CD4-positive, alpha-beta T cell treated with Interleukin-1 beta for 1 hour (primary cell): ENCODE data around the gene KCNK4.

Source experiments
- DNase-seq, 2 donors: peaks; one replicate each; pipeline ENCODE4 v3.0.0-alpha.2; 2020 to 2022

The KCNK4 gene

DNA sequence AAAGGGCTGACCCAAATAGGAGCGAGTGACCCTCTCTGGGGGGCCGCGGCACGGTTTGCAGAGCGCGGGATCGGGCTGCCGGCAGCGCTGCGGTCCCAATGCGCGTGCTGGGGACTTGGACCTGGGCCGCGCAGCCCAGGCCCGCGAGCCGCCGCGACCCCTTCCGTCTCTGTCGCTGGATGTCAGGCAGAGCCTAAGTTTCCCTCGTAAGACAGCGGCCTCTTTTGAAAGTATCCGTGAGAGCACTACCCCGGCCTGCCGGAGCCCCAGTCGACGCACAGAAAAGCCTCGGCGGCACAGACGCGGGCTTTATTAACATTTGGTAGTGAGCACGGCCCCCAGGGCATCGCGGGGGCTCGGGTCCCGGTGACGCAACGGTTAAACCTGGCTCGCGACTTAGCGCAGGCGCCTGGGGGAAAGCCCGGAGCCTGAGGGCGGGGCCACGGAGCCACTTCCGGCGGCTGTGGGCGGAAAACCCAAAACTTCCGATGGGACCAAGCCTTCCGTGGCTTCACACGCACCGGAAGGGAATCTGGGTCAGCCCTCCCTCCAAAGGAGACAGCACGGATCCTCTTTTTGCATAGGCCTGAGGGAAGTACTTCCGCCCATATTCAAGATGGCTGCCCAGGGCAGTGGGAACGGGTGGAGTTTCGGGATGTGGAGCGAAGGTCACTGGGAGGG is 21.4 kb upstream of the KCNK4 start:
- DNase-seq, result peak; percentile 97 to 98

GRCh38 chr11:64275031-64275800 is 15.9 kb upstream of the KCNK4 start:
- no peak for DNase-seq

- DNase-seq, result no peak
Observed at GRCh38 chr11:64275841-64276240, 15.3 kb upstream of the KCNK4 start.

DNA sequence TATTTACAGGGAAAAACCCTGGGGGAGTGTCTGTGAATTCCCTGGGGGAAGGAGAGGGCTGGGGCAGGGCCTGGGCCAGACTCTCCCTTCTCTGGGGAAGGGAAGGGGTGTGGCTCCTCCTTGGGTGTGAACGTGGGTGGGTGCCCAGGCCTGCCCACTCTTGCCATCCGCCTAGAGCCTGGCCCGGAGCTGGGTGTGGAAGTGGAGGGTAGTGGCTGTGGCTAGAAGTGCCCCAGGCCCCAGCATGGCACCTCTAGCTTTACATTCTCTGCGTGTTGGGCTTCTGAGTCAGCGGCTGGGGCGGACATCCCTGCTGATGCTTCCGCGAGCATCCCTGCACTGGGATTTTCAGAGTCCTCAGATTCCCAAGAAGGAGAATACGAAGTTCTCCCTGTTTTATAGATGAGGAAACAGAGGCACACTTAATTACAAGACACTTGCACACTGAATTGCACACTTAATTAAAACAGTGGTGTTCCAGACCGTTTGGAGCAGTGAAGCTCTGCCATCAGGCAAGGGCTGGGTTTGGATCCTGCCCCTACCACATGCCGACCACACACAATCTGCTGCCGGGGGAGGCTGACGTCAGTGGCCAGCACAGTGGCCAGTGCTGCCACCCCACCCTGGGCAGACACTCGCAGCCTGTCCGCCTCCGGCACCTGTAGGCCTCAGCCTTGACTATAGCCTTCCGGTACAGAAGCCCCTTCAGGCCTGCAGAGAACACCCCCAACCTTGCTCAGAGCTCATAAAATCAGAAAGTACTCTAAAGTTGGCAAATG is 14.3 kb upstream of the KCNK4 start:
- DNase-seq, result no peak

- no peak for DNase-seq
Observed at GRCh38 chr11:64278576-64279190, 12.4 kb upstream of the KCNK4 start.

GRCh38 chr11:64281957-64282770 is 8.9 kb upstream of the KCNK4 start:
- no peak for DNase-seq

DNA sequence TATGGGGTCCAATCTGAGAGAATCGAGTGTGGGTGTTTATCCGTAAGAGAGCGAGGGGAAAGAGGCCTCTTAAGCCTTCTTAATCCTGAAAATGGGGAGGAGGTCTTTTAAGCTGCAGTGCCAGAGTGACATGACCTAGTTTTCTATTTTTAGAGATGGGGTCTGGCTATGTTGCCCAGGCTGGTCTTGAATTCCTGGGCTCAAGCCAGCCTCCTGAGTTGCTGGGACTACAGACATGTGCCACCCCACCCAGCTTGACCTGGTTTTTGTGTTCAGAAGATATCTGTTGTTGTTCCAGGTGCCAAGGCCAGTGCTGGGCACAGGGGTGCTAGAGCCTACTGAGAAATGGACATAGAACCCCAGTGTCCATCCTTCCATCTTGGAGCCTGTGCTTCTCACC is 8.0 kb upstream of the KCNK4 start:
- DNase-seq, result no peak

- DNase-seq, result peak; percentile 95 to 96
Observed at GRCh38 chr11:64284048-64284961, 6.8 kb upstream of the KCNK4 start, which contains the start of gene BAD. Gene BAD (minus strand): TSS chr11:64284665. CDS start chr11:64284368, 297 bp downstream.

GRCh38 chr11:64284962-64285884 is 5.9 kb upstream of the KCNK4 start, which contains the start of gene GPR137:
Gene GPR137 (plus strand): TSS chr11:64285848. CDS start chr11:64286525, 677 bp downstream.
- peak; percentile 90 to 92 for DNase-seq

DNA sequence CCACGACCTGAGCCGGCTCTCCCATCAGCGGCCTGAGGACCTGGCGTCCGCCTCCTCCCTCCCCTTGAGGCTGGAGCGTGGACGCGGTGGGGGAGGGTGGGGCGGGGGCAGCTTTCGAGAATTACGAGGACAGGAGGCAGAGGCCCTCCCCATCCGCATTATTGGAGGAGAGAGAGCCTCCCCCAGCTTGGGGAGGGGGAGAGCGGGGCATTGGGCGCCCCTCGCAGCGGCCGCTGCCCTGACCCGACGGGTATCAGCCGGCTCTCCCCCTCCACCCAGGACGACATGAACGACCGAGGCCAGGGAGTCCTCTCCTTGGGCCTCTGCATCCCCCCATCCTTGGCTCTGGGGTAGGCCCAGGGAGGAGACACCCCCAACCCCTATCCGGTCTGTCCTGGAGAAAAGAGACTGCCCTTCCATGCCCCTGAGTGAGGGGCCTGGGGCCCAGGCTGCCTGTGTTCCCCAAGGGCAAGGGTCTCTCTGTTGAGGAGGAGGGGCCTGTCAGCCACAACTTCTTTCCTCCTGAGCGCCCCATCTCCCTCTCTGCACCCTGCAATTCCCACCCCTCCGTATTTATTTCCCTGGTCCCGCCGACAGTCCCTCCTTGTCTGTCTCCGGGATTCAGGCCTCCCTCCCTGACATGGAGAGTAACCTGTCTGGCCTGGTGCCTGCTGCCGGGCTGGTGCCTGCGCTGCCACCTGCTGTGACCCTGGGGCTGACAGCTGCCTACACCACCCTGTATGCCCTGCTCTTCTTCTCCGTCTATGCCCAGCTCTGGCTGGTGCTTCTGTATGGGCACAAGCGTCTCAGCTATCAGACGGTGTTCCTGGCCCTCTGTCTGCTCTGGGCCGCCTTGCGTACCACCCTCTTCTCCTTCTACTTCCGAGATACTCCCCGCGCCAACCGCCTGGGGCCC is 5.0 kb upstream of the KCNK4 start:
- DNase-seq, result peak; percentile 23 to 32

GRCh38 chr11:64286801-64287159 is 4.3 kb upstream of the KCNK4 start:
- DNase-seq, result no peak

GRCh38 chr11:64287676-64288352 is 3.3 kb upstream of the KCNK4 start:
- DNase-seq, result no peak

GRCh38 chr11:64288353-64288750 is 2.8 kb upstream of the KCNK4 start:
- DNase-seq, result no peak

GRCh38 chr11:64289002-64289564 is 2.0 kb upstream of the KCNK4 start:
- DNase-seq, result no peak

GRCh38 chr11:64290352-64291261 is 495 bp upstream of the KCNK4 start:
- no peak for DNase-seq

GRCh38 chr11:64291752-64292459 is 804 bp downstream of the KCNK4 start:
- no peak for DNase-seq
